Immature natural killer cell (primary cell): ENCODE results near the gene NOX5. TPM values are rescaled to one million over a fixed set of nuclear protein-coding genes. Genes with fewer than 3 reads are reported as not detected.
"Not testable (repeated sequence)": the region's sequence is repeated elsewhere in the genome, so short reads cannot be mapped to it uniquely, and the experiment has no call there.

ENCODE experiments used
- DNase-seq, 3 donors: peaks; one replicate each; pipeline ENCODE4 v3.0.0; 2022; ENCODE audit warnings: mixed read lengths in 1 of 3
- H3K27ac Mint-ChIP-seq, 6 donors: one replicate each; pipeline ENCODE4 v1.8.0; 2020; ENCODE audit warnings: mixed read lengths in 6 of 6, mild to moderate bottlenecking in 5 of 6, inconsistent platforms in 4 of 6, moderate library complexity in 3 of 6
- H3K27me3 Mint-ChIP-seq, 3 donors: one replicate each; pipeline ENCODE4 v1.8.0; 2020 to 2021; ENCODE audit warnings: low read depth in 3 of 3, mild to moderate bottlenecking in 3 of 3, mixed read lengths in 3 of 3, moderate library complexity in 3 of 3, inconsistent platforms in 1 of 3
- H3K36me3 Mint-ChIP-seq, 3 donors: one replicate each; pipeline ENCODE4 v1.8.0; 2020; ENCODE audit warnings: mixed read lengths in 3 of 3, inconsistent platforms in 2 of 3, mild to moderate bottlenecking in 2 of 3
- H3K4me1 Mint-ChIP-seq, 2 donors: one replicate each; pipeline ENCODE4 v1.8.0; 2020; ENCODE audit warnings: inconsistent platforms in 2 of 2, mild to moderate bottlenecking in 2 of 2, mixed read lengths in 2 of 2, moderate library complexity in 1 of 2
- H3K4me3 Mint-ChIP-seq, 5 donors: one replicate each; pipeline ENCODE4 v1.8.0; 2020; ENCODE audit warnings: mild to moderate bottlenecking in 5 of 5, mixed read lengths in 5 of 5, inconsistent platforms in 3 of 5, moderate library complexity in 3 of 5
- H3K9me3 Mint-ChIP-seq, 6 donors: one replicate each; pipeline ENCODE4 v1.8.0; 2020; ENCODE audit warnings: mild to moderate bottlenecking in 6 of 6, mixed read lengths in 6 of 6, inconsistent platforms in 4 of 6, moderate library complexity in 3 of 6
- polyA plus RNA-seq, 3 donors: library from polyadenylated mRNA; unstranded; fragments of 300-500 nt; fragmentation: Illumina TruSeq; gene quantifications; one replicate each; pipeline ENCODE4 v1.2.3, GENCODE V29; 2021

The NOX5 gene, protein sequence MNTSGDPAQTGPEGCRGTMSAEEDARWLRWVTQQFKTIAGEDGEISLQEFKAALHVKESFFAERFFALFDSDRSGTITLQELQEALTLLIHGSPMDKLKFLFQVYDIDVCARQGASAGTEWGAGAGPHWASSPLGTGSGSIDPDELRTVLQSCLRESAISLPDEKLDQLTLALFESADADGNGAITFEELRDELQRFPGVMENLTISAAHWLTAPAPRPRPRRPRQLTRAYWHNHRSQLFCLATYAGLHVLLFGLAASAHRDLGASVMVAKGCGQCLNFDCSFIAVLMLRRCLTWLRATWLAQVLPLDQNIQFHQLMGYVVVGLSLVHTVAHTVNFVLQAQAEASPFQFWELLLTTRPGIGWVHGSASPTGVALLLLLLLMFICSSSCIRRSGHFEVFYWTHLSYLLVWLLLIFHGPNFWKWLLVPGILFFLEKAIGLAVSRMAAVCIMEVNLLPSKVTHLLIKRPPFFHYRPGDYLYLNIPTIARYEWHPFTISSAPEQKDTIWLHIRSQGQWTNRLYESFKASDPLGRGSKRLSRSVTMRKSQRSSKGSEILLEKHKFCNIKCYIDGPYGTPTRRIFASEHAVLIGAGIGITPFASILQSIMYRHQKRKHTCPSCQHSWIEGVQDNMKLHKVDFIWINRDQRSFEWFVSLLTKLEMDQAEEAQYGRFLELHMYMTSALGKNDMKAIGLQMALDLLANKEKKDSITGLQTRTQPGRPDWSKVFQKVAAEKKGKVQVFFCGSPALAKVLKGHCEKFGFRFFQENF
- polyA plus RNA-seq: 1 to 10 TPM in 1 of 3 donors, not detected in 2; 1.1 TPM

DNA sequence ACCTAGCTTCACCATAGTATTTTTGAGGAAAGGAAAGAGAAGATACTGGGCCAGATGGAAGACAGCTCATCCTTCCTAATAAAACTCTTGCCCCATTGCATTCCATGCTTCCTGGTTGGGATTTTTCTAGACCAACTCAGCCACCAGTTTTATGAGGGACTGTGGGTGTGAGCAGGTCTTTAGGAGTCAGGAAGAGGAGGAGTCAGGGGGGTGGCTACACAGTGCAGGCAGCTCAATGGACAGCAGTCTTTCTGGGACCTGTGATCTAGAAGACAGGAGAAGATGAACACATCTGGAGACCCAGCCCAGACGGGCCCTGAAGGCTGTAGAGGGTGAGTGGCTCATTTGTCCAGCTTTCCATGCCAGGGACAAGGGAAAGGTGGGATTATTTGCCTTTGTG lies at the start of gene NOX5:
TSS of gene NOX5 (plus strand) at position 242 of the 400 bp plus-strand sequence. CDS start at position 283, 41 bp downstream.
- peaks cover under 1 to 12% (median 6%) of the 10 kb centered on the region in 6 donors for H3K9me3 Mint-ChIP-seq
- H3K27me3 Mint-ChIP-seq: peaks cover 1 to 6% (median 2%) of the 10 kb centered on the region in 3 donors
- H3K4me3 Mint-ChIP-seq: no peak within 1 kb of the TSS
- DNase-seq: no peak
- H3K27ac Mint-ChIP-seq: no peak within 1 kb of the TSS
- no peaks in the 10 kb centered on the region for H3K36me3 Mint-ChIP-seq
- H3K4me1 Mint-ChIP-seq: no peaks in the 10 kb centered on the region

DNA sequence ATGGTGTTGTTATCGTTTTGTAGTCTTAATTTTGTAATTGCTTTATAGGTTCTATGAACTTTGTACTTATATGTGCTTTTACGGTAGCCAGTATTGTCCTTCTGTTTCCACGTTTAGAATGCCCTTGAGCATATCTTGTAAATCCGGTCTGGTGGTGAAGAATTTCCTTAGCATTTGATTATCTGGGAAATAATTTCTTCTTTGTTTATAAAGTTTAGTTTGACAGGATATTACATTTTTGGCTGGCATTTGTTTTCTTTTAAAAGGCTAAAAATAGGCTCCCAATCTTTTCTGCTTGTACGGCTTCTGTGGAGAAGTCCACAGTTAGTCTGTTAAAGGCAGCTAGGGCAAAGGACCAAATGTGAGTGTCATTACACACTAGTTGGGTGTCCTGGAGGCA lies 47.5 kb upstream of the NOX5 start:
- Mint-ChIP-seq H3K9me3 (peaks cover 0 to 16% (median 8%) of the 10 kb centered on the region in 6 donors), H3K4me1 (no peaks in the 10 kb centered on the region), H3K4me3 (no peak overlapping the region), H3K27ac (no peak overlapping the region), H3K36me3 (no peaks in the 10 kb centered on the region), H3K27me3 (peaks cover 4 to 7% (median 6%) of the 10 kb centered on the region in 3 donors)
- DNase-seq: no peak

DNA sequence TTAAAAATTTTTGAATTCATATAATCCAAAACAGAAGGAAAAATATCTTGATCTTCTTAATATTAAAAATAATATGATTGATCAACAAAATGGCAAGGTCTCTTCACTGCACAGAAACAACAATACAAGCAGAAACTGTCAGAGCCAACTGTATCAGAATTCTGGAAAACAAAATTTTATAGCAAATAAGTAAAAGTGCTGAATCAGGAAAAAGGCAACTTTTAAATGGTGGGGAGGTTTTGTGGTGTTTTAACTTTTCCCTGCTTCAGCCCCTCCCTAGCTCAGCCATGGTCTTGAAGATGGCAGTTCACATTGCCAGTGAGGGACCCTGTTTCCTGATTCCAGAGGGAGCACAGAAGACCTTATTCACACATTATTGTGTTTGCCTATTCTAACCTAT lies 46.5 kb upstream of the NOX5 start:
- Mint-ChIP-seq H3K27me3 (peaks cover 6 to 8% (median 7%) of the 10 kb centered on the region in 3 donors), H3K27ac (no peak overlapping the region), H3K4me1 (no peaks in the 10 kb centered on the region), H3K9me3 (peaks cover 0 to 16% (median 8%) of the 10 kb centered on the region in 6 donors), H3K4me3 (no peak overlapping the region), H3K36me3 (no peaks in the 10 kb centered on the region)
- DNase-seq: no peak

DNA sequence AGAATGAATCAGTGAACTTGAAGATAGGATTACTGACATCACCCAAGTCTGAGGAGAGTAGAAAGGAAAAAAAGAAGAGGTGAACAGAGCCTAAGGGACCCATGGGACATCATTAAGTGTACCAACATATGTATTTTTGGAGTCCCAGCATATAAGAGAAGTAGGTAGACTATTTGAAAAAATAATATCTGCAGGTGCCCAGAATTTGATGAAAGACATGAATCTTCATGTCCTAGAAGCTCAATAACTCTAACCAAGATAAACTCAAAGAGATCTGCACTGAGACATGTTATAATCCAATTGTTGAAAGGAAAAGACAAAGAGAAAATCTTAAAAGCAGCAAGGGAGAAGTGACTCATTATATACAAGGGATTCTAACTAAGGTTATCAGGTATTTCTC lies 45.2 kb upstream of the NOX5 start:
- H3K27ac Mint-ChIP-seq: no peak overlapping the region

DNA sequence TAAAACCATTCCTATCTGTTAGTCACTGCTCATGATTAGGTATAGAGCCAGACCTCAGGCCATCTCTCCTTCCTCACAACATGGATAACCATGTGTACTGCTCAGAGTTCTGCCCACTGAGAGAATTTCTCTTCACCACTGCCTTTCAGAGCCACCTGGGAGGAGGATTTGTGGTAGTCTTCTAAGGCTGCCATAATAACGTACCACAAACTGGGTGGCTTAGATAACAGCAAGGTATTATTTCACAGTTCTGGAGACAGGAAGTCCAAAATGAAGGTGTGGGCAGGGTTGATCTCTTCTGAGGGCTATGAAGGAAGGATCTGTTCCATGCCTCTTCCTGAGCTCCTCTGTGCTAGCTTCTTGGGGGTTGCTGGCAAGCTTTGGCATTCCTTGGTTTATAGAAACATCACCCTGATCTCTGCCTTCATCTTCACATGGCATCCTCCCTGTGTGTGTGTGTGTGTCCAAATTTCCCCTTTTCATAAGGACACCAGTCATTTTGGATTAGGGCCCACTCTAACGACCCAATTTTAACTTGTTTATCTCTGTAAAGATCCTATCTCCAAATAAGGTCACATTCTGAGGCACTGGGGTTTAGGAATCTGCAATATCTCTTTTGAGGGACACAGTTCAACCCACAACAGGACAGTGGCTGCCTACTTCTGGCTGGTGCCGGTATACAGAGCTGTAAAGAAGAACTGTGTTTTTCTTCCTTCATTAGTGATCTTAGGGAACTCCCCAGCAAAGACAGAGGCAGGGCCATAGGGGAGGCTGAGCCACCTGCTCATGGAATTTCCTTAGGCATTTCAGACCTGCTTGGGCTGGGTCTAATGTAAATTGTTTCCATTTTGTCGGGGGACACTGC lies 42.1 kb upstream of the NOX5 start:
- no peaks in the 10 kb centered on the region for H3K4me1 Mint-ChIP-seq
- H3K27ac Mint-ChIP-seq: no peak overlapping the region
- H3K27me3 Mint-ChIP-seq: peaks cover 3 to 10% (median 6%) of the 10 kb centered on the region in 3 donors
- no peak for DNase-seq
- H3K9me3 Mint-ChIP-seq: peaks cover 0 to 25% (median 10%) of the 10 kb centered on the region in 6 donors
- H3K4me3 Mint-ChIP-seq: no peak overlapping the region
- no peaks in the 10 kb centered on the region for H3K36me3 Mint-ChIP-seq

More for the DNA sequence above, 45.2 kb upstream of the NOX5 start:
- Mint-ChIP-seq H3K9me3 (peaks cover 0 to 16% (median 8%) of the 10 kb centered on the region in 6 donors), H3K4me3 (no peak overlapping the region), H3K36me3 (no peaks in the 10 kb centered on the region), H3K4me1 (no peaks in the 10 kb centered on the region), H3K27me3 (peaks cover 6 to 10% (median 9%) of the 10 kb centered on the region in 3 donors)
- DNase-seq: no peak

DNA sequence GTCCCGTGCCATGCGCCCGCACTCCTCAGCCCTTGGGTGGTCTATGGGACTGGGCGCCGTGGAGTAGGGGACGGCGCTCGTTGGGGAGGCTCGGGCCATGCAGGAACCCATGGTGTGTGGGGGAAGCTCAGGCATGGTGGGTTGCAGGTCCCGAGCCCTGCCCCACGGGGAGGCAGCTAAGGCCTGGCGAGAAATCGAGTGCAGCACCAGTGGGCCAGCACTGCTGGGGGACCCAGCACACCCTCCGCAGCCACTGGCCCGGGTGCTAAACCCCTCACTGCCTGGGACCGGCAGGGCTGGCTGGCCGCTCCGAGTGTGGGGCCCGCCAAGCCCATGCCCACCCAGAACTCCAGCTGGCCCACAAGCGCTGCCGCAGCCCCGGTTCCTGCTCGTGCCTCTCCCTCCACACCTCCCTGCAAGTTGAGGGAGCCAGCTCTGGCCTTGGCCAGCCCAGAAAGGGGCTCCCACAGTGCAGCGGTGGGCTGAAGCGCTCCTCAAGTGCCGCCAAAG lies 38.8 kb upstream of the NOX5 start:
- not testable (repeated sequence) for H3K4me3 Mint-ChIP-seq, H3K4me1 Mint-ChIP-seq, H3K27ac Mint-ChIP-seq, H3K36me3 Mint-ChIP-seq, H3K27me3 Mint-ChIP-seq, DNase-seq
- peaks cover 0 to 15% (median 1%) of the 10 kb centered on the region in 6 donors for H3K9me3 Mint-ChIP-seq

DNA sequence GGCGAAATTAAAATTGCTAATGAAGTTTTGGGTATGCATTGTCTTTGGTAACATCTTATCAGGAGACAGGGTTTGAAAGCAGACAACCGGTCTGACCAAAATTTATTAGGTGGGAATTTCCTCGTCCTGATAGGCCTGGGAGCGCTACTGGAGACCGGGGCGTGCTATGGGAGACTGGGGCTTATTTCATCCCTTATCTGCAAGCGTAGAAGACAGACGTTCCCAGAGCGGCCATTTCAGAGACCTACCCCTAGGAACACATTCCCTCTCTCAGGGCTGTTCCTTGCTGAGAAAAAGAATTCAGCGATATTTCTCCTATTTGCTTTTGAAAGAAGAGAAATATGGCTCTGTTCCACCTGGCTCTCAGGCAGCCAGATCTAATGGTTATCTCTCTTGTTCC lies 37.1 kb upstream of the NOX5 start:
- H3K4me3 Mint-ChIP-seq, H3K27me3 Mint-ChIP-seq: not testable (repeated sequence)

DNA sequence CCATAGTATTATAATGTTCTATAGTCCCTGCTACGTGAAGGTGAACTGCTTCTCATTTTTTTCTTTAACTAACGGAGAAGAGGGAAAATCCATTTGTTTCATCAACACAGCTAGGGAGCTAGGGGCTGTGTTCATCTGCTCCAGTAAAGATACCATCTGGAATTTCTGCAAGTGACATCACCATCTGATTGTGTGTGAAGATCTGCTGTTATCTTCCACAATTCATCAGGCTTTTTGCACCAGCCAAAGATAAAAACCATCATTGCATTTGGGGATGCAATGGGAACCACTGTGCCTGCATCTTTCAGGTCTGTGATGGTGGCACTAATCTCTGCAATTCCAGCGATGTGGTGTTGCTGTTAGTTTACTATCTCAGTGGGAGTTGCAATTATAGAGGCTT lies 35.5 kb upstream of the NOX5 start:
- DNase-seq: no peak
- Mint-ChIP-seq H3K4me3 (no peak overlapping the region), H3K27me3 (peaks cover 0 to 2% (median 0%) of the 10 kb centered on the region in 3 donors), H3K9me3 (peaks cover 0 to 15% (median 1%) of the 10 kb centered on the region in 6 donors), H3K4me1 (no peaks in the 10 kb centered on the region), H3K27ac (no peak overlapping the region), H3K36me3 (no peaks in the 10 kb centered on the region)

More for the DNA sequence above, 37.1 kb upstream of the NOX5 start:
- H3K4me1 Mint-ChIP-seq, H3K36me3 Mint-ChIP-seq, H3K27ac Mint-ChIP-seq, DNase-seq: not testable (repeated sequence)
- H3K9me3 Mint-ChIP-seq: peaks cover 0 to 15% (median 1%) of the 10 kb centered on the region in 6 donors

DNA sequence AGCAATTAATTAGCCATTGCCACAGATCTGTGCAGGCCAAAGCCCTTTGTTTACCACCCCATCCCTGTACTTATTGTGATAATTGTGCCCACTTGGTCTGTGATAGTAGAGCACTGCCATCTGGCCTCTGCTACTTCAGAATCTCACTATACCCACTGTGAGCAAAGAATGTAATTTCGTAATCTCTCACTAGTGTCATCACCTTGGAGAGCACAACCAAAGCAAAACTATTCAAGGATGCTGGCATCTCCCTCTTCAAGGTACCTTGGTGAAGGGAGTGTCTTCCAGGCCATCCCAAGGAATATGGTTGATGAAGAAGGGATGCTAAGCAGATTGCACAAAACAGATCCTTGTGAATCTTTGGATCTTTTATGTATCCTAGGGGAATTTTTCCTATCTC lies 34.7 kb upstream of the NOX5 start:
- no peak for DNase-seq
- no peaks in the 10 kb centered on the region for H3K4me1 Mint-ChIP-seq
- H3K4me3 Mint-ChIP-seq: no peak overlapping the region
- H3K36me3 Mint-ChIP-seq: no peaks in the 10 kb centered on the region
- peaks cover 0 to 15% (median 1%) of the 10 kb centered on the region in 6 donors for H3K9me3 Mint-ChIP-seq
- no peak overlapping the region for H3K27ac Mint-ChIP-seq
- H3K27me3 Mint-ChIP-seq: peaks cover 0 to 2% (median 2%) of the 10 kb centered on the region in 3 donors

DNA sequence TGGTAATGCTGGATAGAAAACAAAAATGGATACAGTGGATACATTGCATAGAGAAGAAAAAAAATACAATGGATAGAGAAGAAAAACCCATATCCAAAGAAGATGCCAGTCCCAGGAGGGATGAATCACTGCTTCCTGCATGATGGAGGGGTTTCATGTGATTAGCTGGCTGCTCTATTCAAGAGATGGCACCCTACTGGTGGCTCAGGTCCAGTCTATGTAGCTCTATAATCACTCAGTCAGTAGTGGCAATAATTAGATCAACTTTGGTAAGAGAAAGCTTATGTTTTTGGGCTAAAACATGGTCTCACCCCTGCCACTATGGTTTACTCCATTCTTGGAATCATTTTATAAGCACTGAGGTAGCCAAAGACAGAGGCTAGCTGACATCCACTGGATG lies 33.7 kb upstream of the NOX5 start:
- no peak for DNase-seq
- H3K9me3 Mint-ChIP-seq: peaks cover 0 to 15% (median 1%) of the 10 kb centered on the region in 6 donors
- no peaks in the 10 kb centered on the region for H3K36me3 Mint-ChIP-seq
- H3K27ac Mint-ChIP-seq: no peak overlapping the region
- H3K4me1 Mint-ChIP-seq: no peaks in the 10 kb centered on the region
- peaks cover 0 to 4% (median 2%) of the 10 kb centered on the region in 3 donors for H3K27me3 Mint-ChIP-seq
- no peak overlapping the region for H3K4me3 Mint-ChIP-seq

DNA sequence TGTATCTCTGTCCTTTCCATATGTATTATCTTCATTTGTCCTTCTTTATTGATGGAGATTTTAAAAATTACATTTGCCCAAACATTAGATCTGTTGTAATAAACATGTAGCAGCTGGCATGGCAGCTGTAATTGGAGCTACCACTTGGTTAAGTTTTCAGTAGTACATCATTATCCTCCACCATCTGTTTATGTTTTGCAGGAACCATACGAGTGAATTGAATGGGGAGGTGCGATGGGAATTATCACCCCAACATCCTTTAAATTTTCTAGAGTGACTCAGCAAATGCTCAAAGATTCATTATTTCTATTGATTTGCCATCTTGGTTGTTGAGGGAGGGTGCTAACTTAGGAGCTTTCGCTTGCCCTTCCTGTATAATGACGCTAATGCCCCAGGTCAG lies 32.6 kb upstream of the NOX5 start:
- no peak for DNase-seq
- Mint-ChIP-seq H3K9me3 (peaks cover 0 to 10% (median 1%) of the 10 kb centered on the region in 6 donors), H3K27me3 (peaks cover 0 to 4% (median 2%) of the 10 kb centered on the region in 3 donors), H3K36me3 (no peaks in the 10 kb centered on the region), H3K4me3 (no peak overlapping the region), H3K27ac (no peak overlapping the region), H3K4me1 (no peaks in the 10 kb centered on the region)

DNA sequence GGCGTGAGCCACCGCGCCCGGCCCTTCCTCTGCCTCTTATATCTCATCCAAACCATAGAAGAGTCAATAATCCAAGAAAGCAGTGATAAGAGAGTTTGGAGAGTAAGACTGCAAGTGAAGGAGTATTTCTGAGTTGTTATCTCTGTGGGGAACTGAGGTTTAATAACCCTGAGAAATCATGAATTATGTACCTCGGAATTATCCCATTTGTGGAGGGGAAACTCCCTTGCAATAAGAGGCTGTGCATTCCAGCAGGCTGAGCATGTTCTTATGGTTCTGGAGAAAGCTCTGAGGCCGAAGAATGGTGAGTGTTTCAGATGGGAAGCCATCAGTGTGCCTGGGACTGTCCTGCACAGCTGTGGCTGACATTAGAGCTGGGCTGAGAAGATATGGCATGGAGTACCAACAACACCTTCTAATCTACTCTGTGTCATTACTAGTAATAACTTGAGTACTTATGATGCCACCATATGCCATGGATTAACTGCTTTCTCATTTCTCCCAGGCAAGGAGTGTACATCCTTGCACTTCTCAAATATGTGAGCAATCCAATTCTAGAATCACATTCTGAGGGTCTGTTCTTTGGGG lies 31.4 kb upstream of the NOX5 start:
- H3K27me3 Mint-ChIP-seq: peaks cover 0 to 5% (median 4%) of the 10 kb centered on the region in 3 donors
- H3K4me1 Mint-ChIP-seq: no peaks in the 10 kb centered on the region
- DNase-seq: no peak
- H3K27ac Mint-ChIP-seq: no peak overlapping the region
- H3K4me3 Mint-ChIP-seq: no peak overlapping the region
- H3K9me3 Mint-ChIP-seq: no peaks in the 10 kb centered on the region
- no peaks in the 10 kb centered on the region for H3K36me3 Mint-ChIP-seq

DNA sequence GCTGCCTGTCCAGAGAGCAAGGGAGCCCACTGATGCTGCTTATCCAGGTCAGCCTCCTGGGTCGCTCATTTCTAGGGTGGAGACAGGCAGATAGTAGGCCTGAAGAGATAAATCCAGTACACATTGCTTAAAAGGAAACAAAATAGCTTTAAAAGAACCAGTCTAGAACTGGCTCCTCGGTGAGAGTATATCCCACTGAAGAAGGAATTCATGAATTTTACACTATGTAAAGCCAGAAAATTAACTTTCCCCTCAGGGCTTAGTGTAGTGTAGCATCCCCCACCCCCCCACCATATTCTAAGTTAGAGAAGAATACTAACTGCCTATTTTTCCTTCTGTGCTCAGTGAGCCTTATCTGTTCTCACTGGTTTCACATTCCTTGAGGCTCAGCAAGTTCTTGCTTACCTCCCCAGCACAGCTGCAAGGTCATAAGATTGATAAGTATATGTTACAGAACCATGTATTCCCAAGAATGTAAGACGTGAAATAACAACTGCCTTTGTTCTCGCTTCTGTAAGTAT lies 30.5 kb upstream of the NOX5 start:
- Mint-ChIP-seq H3K27me3 (peaks cover 0 to 7% (median 4%) of the 10 kb centered on the region in 3 donors), H3K36me3 (no peaks in the 10 kb centered on the region), H3K4me3 (no peak overlapping the region), H3K4me1 (no peaks in the 10 kb centered on the region), H3K27ac (no peak overlapping the region), H3K9me3 (no peaks in the 10 kb centered on the region)
- no peak for DNase-seq
